GM18498 (cell line): ENCODE measurements around the gene VOPP1.
"Not testable (repeated sequence)": the region's sequence is repeated elsewhere in the genome, so short reads cannot be mapped to it uniquely, and the experiment has no call there.

Experiments used
- ATAC-seq: cut with Tn5 transposase; IDR thresholded peaks from one replicate; pipeline ENCODE4 v1.9.1; 2021; ENCODE audit warnings: mild to moderate bottlenecking, moderate library complexity; ENCODE audit not compliant: unreplicated experiment

VOPP1 gene

GRCh38 chr7:55587687-55588378 is 15.5 kb upstream of the VOPP1 start:
- no peak for ATAC-seq

- not testable (repeated sequence) for ATAC-seq
Measured at GRCh38 chr7:55582656-55583055, 10.4 kb upstream of the VOPP1 start.

GRCh38 chr7:55576753-55577152 is 4.5 kb upstream of the VOPP1 start:
- ATAC-seq: no peak

DNA sequence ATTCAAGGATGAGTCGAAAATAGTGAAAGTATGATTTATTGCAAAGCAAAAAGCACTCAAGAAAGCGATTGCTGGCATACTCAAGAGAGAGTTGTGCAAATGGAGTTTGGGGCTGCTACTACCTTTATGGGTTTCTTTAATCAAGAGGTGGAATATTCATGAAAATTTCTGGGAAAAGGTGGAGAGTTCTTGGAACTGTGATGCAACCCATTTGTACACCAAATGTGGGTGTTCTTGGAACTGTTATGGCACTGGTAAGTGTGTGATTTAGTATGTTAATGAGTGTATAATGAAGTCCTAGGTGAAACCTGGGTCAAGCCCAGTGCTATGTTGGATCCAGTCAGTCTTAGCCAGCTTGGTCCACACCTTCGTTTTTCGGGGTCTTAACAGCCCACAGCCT is 3.4 kb upstream of the VOPP1 start:
- ATAC-seq: no peak

GRCh38 chr7:55575098-55575497 is 2.8 kb upstream of the VOPP1 start:
- ATAC-seq: no peak

GRCh38 chr7:55574051-55574717 is 1.9 kb upstream of the VOPP1 start:
- no peak for ATAC-seq

GRCh38 chr7:55573234-55573900 is 1.1 kb upstream of the VOPP1 start:
- ATAC-seq: no peak

GRCh38 chr7:55571511-55572377 is 558 bp downstream of the VOPP1 start:
- ATAC-seq: peak; percentile 21

DNA sequence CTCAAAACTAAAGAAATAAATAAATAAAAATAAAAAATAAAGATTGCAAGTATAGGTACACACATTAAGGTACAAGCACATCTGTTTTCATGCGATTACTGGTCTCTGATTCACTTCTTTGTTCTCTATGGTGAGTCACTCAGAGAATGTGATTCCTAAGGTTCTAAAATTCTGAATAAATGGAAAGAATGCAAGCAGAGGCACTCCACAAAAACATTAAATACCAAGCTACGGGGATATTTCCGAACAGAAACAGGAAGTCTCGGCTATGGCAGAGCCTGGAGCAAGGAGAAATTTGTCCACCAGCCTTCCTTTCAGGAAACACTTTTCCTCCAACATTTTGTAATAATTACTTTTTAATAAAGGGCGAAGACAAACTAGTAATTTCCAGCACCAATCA is 1.4 kb downstream of the VOPP1 start:
- no peak for ATAC-seq

DNA sequence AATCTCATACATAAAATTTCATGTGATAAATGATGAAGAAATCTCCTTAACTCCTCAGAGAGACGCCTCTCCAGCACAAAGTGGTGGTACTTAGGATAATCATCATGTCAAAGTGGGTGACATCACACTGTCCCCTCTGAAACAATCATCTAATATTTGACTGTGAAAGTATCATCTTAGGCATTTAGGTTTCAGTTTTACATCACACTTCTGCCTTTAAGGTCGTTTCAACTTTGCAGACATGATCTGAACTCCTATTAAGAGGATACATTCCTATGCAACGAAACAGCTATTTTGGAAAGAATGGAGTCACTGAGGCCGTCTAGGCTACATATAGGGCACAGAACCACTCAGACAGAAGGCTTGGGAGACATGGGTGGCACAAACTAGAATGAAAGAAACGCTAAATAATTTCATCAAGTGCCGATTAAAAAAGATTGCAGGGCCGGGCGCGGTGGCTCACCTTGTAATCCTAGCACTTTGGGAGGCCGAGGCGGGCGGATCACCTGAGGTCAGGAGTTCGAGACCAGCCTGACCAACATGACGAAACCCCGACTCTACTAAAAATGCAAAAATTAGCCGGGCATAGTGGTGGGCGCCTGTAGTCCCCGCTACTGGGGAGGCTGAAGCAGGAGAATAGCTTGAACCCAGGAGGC is 2.0 kb downstream of the VOPP1 start:
- peak; percentile 41 for ATAC-seq

DNA sequence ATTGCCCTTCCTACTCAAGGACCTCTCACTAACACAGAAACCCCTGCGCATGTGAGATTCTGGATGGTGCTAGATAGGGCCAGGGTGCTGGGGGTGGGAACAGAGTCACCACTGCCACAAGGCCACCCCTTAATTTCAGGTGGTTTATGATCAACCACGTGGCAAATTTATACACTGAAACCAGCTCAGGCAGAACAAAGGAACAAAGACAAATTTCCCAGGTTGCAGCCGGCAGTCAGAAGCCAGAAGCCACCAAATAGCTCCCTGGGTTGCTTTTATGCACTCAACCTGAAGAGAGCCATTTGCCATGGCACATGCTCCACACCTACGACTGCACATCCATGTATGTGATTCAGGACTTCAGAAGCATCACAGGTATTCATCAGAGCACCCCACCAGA is 2.5 kb downstream of the VOPP1 start:
- peak; percentile 35 for ATAC-seq

DNA sequence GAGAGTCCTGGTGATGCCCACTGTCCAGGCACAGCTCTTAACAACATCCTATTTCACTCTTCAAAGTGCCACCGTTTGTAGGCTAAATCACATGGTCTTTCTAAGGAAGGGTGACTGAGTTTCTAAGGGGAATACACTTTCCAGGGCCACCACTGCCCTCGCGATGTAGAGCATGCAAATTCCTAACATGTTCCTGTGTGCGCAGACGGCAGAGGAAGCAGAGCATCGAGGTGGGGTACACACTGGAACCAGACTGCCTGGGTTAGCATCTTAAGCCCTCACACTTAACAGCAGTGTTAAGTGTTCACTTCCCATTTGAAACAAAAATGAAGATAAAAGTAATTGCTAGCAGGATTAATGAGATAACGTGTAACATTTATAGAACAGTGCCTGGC is 3.0 kb downstream of the VOPP1 start:
- ATAC-seq: no peak

GRCh38 chr7:55568613-55569268 is 3.6 kb downstream of the VOPP1 start:
- no peak for ATAC-seq

GRCh38 chr7:55567571-55567970 is 4.7 kb downstream of the VOPP1 start:
- ATAC-seq: no peak

GRCh38 chr7:55565681-55566080 is 6.6 kb downstream of the VOPP1 start:
- no peak for ATAC-seq

- ATAC-seq: no peak
Measured at GRCh38 chr7:55563596-55564325, 8.5 kb downstream of the VOPP1 start.

DNA sequence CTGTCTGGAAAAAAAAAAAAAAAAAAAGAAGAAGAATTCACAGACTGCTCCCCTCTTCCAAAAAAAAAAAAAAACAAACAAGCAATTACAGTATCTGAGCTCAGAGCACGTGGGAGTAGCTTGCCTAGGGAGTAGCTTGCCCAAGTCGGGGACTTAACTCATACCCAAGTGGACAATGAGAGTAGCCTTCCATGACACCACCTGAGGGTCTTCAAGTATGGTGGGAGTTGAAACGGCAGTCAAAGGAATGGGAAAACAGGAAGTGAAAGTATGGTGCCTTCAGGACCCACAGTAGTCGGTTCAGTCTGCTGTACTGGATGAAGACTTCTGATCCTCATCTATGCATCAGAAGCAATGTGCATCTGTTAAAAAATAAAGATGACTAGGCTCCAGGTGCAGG is 10.6 kb downstream of the VOPP1 start:
- ATAC-seq: no peak

DNA sequence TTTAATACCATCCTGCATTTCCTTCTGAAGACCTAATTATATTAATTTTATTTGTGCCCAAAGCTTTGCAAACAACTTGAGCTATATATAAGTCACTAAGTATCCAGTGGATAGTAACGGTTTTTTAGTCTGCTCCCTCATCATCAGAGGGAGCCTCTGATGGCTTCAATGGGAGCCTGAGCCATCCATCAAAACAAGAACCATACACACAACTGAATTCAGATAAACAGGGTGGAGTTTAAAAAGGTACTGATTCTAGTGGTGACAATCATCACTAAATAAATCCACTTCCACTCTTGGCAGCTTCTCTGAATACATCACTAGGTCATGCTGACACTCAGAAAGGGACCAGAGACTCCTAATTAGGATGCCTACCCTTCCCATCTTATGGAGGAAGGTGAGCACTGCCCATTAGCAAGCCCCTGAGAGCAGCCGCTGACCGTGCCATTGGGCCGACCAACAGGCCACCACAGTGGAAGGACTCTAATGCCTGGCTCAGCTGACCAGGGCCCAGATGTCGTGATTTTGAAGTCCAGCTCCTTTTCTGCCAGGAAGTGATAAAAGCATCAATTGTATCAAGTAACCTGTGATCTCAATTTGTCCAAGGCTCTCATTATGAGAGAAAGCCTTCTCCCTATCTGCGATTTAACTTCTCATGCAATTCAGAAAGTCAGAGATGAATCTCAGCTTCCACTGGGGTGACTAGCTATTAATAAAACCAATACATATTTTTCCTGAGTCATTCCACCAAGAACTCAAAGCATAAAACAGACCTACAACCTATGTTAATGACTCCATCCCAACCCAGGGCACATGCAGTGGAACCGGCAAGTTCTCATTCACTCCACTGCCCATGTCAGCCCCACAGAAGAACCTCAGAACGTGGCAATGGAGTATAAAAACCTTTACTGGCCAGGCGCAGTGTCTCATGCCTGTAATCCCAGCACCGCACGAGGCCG is 13.1 kb downstream of the VOPP1 start:
- no peak for ATAC-seq
